ACC112 (cell line): ENCODE data around the gene GALNT13.

ENCODE experiments used
- H2AFZ ChIP-seq: fragments of 200-600 bp; sonication (generic); one replicate; pipeline ENCODE4 v1.6.0; 2017; ENCODE audit warnings: antibody characterized with exemption, low read length; ENCODE audit not compliant: unreplicated experiment
- H3K27ac ChIP-seq: fragments of 200-600 bp; sonication (generic); 2 replicates; pipeline ENCODE4 v1.5.1; 2014; ENCODE audit warnings: low read depth, mild to moderate bottlenecking, antibody characterized with exemption, low read length, moderate library complexity
- H3K27me3 ChIP-seq: fragments of 200-600 bp; sonication (generic); 2 replicates; pipeline ENCODE4 v1.6.1; 2014; ENCODE audit warnings: mild to moderate bottlenecking, antibody characterized with exemption, low read length, moderate library complexity, mixed read lengths; ENCODE audit not compliant: insufficient read depth
- H3K36me3 ChIP-seq: fragments of 200-600 bp; sonication (generic); 2 replicates; pipeline ENCODE4 v1.6.1; 2016; ENCODE audit warnings: mild to moderate bottlenecking, antibody characterized with exemption, low read length, moderate library complexity, mixed read lengths; ENCODE audit not compliant: insufficient read depth
- H3K4me1 ChIP-seq: fragments of 200-600 bp; sonication (generic); one replicate; pipeline ENCODE4 v1.6.1; 2016; ENCODE audit warnings: low read length, mixed read lengths; ENCODE audit not compliant: insufficient read depth, unreplicated experiment, control insufficient read depth
- H3K4me3 ChIP-seq: fragments of 200-600 bp; sonication (generic); 2 replicates; pipeline ENCODE4 v1.5.1; 2014; ENCODE audit warnings: mild to moderate bottlenecking, low read depth, low read length
- H3K79me2 ChIP-seq: fragments of 200-600 bp; sonication (generic); one replicate; pipeline ENCODE4 v1.6.0; 2016; ENCODE audit warnings: low read length; ENCODE audit not compliant: control insufficient read depth, unreplicated experiment, insufficient read depth

GALNT13 gene

DNA sequence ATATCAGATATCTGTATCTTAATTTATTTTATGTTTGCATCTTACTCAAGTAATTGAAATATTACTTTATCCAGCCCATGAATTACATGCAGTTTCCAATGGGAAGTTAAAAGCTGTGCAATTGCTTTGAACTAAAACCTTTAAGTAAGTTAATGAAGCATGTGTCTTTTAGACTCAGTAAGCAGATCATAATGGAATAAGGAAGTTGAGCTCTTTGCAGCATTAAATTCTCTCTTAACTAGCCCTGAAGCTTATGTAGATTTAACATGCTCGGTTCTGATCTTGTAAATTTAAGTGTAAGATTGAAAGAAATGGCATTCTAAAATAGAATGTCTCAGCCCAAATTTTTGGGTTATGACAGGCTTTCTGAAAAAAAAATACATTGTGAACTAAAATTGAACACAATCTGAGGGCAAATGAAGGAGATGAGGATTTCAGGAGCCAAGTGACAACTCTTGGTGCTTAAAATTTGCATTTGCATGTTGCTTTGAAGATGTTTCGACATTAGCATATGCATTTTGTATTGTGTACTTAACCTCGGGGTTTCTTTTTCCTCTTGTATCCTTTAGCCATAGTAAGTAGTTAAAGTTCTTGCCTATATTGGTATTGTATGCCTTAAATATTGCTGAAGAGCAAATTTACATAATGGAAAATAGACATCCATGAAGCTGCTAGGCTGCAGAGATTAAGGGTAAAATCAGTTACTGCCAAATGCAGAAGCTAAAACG, 529.0 kb downstream of the GALNT13 start:
- H3K27me3 ChIP-seq = no peaks in the 10 kb centered on the region
- no peak overlapping the region for H3K27ac ChIP-seq
- no peak overlapping the region for H3K4me3 ChIP-seq
- H3K36me3 ChIP-seq = no peaks in the 10 kb centered on the region
- H2AFZ ChIP-seq = no peak overlapping the region
- H3K79me2 ChIP-seq = no peaks in the 10 kb centered on the region
- H3K4me1 ChIP-seq = no peaks in the 10 kb centered on the region

DNA sequence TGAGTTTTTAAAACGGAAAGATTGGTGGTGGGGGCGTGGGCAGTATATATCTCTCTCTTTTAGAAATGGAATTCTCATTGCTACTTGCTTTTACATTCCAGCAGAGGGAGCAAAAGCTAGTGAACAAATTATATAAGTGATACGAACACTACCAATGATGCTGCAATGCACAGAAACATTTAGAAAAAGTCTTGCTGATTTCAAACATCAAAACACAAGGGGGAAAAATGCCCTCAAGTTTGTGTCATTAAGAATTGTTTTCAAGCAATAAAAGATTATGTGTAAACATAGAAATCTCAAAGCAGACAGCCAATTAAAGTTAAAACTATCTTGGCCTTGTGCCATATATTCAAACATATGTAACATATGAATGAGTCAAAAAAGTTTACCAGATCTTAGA, 530.5 kb downstream of the GALNT13 start:
- H3K27me3 ChIP-seq = no peaks in the 10 kb centered on the region
- H3K79me2 ChIP-seq = no peaks in the 10 kb centered on the region
- H3K27ac ChIP-seq = no peak overlapping the region
- no peaks in the 10 kb centered on the region for H3K4me1 ChIP-seq
- H3K4me3 ChIP-seq = no peak overlapping the region
- no peaks in the 10 kb centered on the region for H3K36me3 ChIP-seq
- no peak overlapping the region for H2AFZ ChIP-seq

DNA sequence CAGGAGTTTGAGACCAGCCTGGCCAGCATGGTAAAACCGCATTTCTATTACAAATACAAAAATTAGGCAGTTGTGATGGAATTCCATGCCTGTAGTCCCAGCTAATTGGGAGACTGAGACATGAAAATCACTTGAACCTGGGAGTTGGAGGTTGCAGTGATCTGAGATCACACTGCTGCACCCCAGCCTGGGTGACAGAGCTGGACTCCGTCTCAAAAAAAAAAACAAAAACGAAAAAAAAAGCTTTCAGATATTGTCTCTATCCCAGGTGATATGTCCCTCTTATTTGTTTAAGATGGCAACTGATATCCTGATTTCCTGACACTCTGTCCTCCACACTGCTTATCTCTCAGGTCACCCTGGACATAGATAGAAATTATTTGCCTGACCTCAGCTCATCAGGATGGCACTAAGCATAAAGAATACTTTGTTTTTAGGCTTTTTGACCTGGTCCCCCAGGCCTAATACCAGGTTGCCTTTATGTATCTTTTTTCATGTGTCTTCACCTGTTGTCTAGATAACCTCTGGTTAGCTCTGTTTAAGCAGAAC, 531.6 kb downstream of the GALNT13 start:
- Histone ChIP-seq H3K4me3 (no peak overlapping the region), H3K27ac (no peak overlapping the region)

DNA sequence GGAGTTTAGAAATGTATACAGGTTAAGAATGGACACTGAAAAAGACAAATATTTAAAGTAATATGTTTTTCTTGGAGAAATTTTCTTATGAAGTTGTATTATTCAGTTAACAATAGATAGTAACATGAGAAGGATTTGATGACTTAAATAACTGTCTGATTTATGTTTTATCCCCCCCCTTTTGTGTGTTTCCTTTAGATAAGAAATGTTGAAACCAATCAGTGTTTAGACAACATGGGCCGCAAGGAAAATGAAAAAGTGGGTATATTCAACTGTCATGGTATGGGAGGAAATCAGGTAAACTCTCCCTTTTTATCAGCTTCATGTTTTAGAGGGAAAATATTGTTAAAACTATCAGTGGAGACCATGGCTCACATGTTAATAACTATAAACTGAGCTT, 537.1 kb downstream of the GALNT13 start:
- H3K4me1 ChIP-seq = no peaks in the 10 kb centered on the region
- no peak overlapping the region for H3K4me3 ChIP-seq
- no peak overlapping the region for H3K27ac ChIP-seq
- H3K79me2 ChIP-seq = no peaks in the 10 kb centered on the region
- H3K27me3 ChIP-seq = no peaks in the 10 kb centered on the region
- no peak overlapping the region for H2AFZ ChIP-seq
- H3K36me3 ChIP-seq = no peaks in the 10 kb centered on the region

More for the DNA sequence above, 531.6 kb downstream of the GALNT13 start:
- Histone ChIP-seq H2AFZ (no peak overlapping the region), H3K79me2 (no peaks in the 10 kb centered on the region), H3K4me1 (no peaks in the 10 kb centered on the region), H3K27me3 (no peaks in the 10 kb centered on the region), H3K36me3 (no peaks in the 10 kb centered on the region)

DNA sequence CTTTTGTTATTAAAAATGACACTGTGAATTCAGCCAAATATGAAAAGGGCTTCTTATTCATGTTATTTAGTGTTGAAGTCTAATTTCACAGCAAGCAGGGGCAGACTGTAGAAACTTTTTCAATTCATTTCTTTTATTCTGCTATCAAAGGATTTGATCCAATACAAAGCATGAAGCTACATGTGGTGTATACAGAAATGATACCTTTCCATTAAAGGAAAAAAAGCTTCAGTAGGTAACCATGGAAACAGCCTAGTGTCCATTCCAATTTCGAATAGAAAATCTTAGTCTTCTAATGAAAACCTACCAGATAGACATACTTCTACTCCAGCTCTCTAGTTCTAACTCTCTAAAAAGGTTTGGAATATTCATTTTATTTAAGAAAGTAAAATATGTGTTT, 550.5 kb downstream of the GALNT13 start:
- Histone ChIP-seq H3K27ac (no peak overlapping the region), H3K4me3 (no peak overlapping the region), H2AFZ (no peak overlapping the region)

DNA sequence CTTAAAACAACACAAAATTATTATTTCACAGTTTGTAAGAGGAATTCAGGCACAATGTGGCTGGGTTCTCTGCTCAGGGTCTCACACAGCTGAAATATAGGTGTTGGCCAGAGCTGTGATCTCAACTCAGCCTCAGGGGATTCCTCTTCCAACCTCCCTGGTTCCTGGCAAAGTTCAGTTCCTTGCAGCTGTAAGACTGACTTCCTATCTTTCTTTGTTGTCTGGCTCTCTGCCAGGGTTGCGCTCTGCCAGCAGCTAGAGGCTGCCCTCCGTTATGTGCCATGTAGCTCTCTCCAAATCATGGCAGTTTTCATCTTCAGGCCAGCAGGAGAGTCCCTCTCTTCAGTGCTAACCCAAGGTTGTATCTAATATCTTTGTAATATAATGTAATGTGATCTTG, 554.3 kb downstream of the GALNT13 start:
- Histone ChIP-seq H3K79me2 (no peaks in the 10 kb centered on the region), H3K36me3 (no peaks in the 10 kb centered on the region), H3K27me3 (peaks cover 7% of the 10 kb centered on the region; the same call in 1 of the 2 replicates), H2AFZ (no peak overlapping the region), H3K27ac (no peak overlapping the region), H3K4me3 (no peak overlapping the region), H3K4me1 (no peaks in the 10 kb centered on the region)

More for the DNA sequence above, 550.5 kb downstream of the GALNT13 start:
- no peaks in the 10 kb centered on the region for H3K36me3 ChIP-seq
- no peaks in the 10 kb centered on the region for H3K4me1 ChIP-seq
- no peaks in the 10 kb centered on the region for H3K79me2 ChIP-seq
- peaks cover 12% of the 10 kb centered on the region; the same call in 1 of the 2 replicates for H3K27me3 ChIP-seq

DNA sequence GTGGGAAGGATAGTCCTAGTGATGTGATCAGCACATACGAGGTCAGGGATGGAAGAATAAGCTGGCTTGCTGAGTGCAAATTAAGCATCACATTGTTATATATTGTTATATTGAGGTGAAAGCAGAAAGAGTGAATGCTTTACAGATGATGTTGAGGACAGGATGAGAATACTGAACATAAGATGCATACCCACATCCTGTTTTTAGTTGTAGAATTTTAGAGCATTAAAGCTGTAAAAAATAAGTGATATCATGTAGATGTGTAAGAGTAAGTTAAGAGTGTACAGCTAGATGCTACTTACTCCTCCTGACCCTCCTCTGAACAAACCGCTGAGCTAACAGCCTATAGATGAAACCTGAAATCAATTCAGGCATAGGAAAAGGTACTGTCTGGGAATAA, 555.7 kb downstream of the GALNT13 start:
- Histone ChIP-seq H3K4me3 (no peak overlapping the region), H3K4me1 (no peaks in the 10 kb centered on the region), H3K79me2 (no peaks in the 10 kb centered on the region), H3K27ac (no peak overlapping the region), H2AFZ (no peak overlapping the region), H3K36me3 (no peaks in the 10 kb centered on the region), H3K27me3 (peaks cover 7% of the 10 kb centered on the region; the same call in 1 of the 2 replicates)

DNA sequence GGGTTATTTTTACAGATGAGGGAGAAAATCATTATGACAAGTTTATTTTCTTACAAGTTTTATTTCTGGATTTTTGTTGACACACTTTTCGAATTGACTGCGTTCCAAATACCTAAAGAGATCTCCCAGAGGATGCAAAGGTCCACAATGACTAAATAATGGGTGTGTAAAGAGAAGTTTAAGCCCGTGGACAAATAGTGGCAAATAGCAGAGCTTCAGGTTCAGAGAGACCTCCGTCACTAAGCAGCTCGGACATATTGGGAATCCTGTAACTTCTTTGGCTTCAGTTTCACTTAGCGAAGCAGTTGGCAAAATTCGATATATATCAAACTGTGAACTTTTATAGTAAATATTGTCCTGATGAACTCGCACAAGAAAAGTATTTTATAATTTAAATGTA, 556.3 kb downstream of the GALNT13 start:
- no peaks in the 10 kb centered on the region for H3K4me1 ChIP-seq
- H3K36me3 ChIP-seq = no peaks in the 10 kb centered on the region
- H3K27ac ChIP-seq = no peak overlapping the region
- H3K4me3 ChIP-seq = no peak overlapping the region
- H3K27me3 ChIP-seq = peaks cover 7% of the 10 kb centered on the region; the same call in 1 of the 2 replicates
- H2AFZ ChIP-seq = no peak overlapping the region
- H3K79me2 ChIP-seq = no peaks in the 10 kb centered on the region

DNA sequence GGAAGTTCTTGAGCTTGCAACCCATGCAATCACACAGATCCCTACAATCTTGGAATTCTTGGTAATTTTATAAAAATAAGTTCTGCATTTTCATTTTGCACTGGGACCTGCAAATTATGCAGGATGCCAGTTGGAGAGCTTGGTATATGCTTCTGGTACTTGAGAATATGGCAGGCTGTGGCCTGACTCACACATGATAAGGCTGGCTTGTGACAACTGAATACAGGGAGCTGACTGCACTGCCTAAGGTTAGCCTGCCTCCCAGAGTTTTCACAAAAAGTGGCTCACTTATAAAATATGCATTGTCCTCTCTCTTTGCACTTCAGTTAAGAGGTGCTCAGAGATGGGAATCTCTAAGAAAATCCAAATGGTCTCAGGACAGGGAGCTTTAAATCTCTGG, 561.3 kb downstream of the GALNT13 start:
- no peaks in the 10 kb centered on the region for H3K79me2 ChIP-seq
- no peak overlapping the region for H3K27ac ChIP-seq
- H2AFZ ChIP-seq = no peak overlapping the region
- no peak overlapping the region for H3K4me3 ChIP-seq
- no peaks in the 10 kb centered on the region for H3K4me1 ChIP-seq
- no peaks in the 10 kb centered on the region for H3K36me3 ChIP-seq
- H3K27me3 ChIP-seq = no peaks in the 10 kb centered on the region; the same call in 1 of the 2 replicates

DNA sequence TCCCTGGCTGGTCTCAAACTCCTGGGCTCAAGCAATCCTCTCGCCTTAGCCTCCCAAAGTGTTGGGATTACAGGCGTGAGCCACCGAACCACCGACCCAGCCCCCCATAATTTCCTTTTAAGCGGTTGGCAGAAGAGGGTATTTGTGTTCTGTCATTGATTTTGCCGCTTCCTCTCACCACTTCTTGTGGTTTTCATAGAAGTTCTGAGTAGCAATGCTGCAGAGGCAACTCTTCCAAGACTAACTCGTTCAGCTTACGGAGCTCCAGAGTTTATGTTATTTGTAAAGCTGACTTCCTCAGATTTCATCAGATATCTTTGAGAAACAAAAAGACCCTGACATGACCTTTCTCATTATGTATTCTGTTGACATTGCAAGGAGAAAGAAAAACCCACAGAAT, 565.4 kb downstream of the GALNT13 start:
- Histone ChIP-seq H2AFZ (no peak overlapping the region), H3K4me1 (no peaks in the 10 kb centered on the region), H3K36me3 (no peaks in the 10 kb centered on the region), H3K27me3 (no peaks in the 10 kb centered on the region), H3K4me3 (no peak overlapping the region), H3K79me2 (no peaks in the 10 kb centered on the region), H3K27ac (no peak overlapping the region)

DNA sequence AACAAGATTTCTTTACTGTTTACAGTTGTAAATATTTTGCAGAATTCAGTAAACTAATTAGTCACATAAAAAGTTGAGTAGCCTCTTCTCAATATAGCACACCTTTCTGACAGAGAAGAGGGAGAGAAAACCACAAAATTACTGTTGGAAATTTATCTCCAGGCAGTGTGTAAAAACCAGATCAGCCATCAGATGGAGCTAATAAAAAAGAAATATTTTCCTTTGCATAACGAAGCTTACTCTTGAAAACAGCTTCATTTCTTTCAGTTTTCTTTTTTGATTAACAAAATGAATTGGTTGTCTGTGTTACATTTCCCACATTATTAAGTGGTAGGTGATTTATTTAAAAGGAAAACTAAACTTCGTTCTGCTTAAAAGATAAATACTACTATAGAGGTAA, 567.4 kb downstream of the GALNT13 start:
- Histone ChIP-seq H2AFZ (no peak overlapping the region), H3K79me2 (no peaks in the 10 kb centered on the region), H3K27ac (no peak overlapping the region), H3K4me3 (no peak overlapping the region), H3K4me1 (no peaks in the 10 kb centered on the region), H3K27me3 (no peaks in the 10 kb centered on the region), H3K36me3 (no peaks in the 10 kb centered on the region)
